Measurements from ENCODE around the gene MACROH2A1. TPM values are rescaled to one million over a fixed set of nuclear protein-coding genes. Genes with fewer than 3 reads are reported as not detected.

MACROH2A1 gene
- total RNA-seq, 4 donors from 2014 or later = 164 to 268 (median 170) TPM

DNA sequence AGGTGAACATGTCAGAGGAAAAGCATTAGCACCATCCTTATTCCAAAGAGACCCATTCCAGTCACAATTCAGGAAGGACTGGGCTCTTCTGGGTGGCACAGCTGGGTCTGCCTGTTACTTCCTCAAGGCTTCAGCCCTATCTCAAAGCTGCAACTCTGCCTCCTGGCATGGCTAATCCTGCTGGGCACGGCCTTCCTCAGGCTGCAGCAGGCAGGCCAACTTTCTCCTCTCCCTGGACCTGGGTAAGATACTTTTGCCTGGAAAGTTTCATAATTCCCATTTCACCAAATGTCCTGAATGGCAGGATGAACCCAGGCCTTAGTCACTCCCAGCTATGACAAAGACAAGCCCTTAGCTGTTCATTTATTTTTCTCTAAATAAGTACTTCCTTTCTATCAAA lies 50.1 kb downstream of the MACROH2A1 start:
- Histone ChIP-seq H3K4me3 (no peak overlapping the region), H3K9me3 (no peaks in the 10 kb centered on the region), H3K27ac (no peak overlapping the region), H3K27me3 (no peaks in the 10 kb centered on the region), H3K36me3 (peaks cover 0 to 74% (median 0%) of the 10 kb centered on the region in 3 donors), H3K4me1 (peaks cover 0 to 19% (median 5%) of the 10 kb centered on the region in 4 donors)
- DNase-seq (ENCODE audit: low spot score in 2 of 2) = no peak
- WGBS, 2 donors = 92% methylated on average over 1 of the region's 1 CpG
- TF ChIP-seq CTCF (IDR thresholded peaks at IDR 0.05) = no peak
- no peak for TF ChIP-seq EP300 (IDR thresholded peaks at IDR 0.05)
- no peak for TF ChIP-seq POLR2A (IDR thresholded peaks at IDR 0.05)

DNA sequence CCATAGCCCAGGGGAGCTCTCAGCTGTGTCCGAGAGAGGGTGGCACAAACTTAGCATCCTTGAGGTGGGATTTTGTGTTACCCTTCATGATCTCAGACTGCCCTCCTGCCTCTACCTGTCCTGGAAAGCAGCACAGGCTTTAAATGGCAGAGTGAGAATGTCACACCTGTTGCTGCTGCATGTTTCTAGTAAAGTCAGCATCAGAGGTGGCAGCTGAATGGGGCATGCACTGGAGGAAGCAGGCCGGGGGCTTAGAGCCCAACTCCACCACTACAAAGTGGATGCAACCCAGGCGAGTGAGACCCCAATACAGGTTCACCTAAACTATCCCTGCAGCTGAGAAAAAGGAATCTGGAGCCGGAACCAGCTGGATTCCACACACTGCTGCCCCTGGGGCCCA lies 51.6 kb downstream of the MACROH2A1 start:
- Histone ChIP-seq H3K27me3 (no peaks in the 10 kb centered on the region), H3K27ac (no peak overlapping the region), H3K4me3 (no peak overlapping the region), H3K4me1 (peaks cover 0 to 7% (median 1%) of the 10 kb centered on the region in 4 donors), H3K36me3 (peaks cover 0 to 82% (median 5%) of the 10 kb centered on the region in 3 donors), H3K9me3 (no peaks in the 10 kb centered on the region)
- 89 to 93% methylated on average over 4 of the region's 4 CpGs for WGBS, 2 donors
- no peak for TF ChIP-seq EP300 (IDR thresholded peaks at IDR 0.05)
- no peak for TF ChIP-seq POLR2A (IDR thresholded peaks at IDR 0.05)
- no peak for TF ChIP-seq CTCF (IDR thresholded peaks at IDR 0.05)
- DNase-seq (ENCODE audit: low spot score in 2 of 2) = no peak

DNA sequence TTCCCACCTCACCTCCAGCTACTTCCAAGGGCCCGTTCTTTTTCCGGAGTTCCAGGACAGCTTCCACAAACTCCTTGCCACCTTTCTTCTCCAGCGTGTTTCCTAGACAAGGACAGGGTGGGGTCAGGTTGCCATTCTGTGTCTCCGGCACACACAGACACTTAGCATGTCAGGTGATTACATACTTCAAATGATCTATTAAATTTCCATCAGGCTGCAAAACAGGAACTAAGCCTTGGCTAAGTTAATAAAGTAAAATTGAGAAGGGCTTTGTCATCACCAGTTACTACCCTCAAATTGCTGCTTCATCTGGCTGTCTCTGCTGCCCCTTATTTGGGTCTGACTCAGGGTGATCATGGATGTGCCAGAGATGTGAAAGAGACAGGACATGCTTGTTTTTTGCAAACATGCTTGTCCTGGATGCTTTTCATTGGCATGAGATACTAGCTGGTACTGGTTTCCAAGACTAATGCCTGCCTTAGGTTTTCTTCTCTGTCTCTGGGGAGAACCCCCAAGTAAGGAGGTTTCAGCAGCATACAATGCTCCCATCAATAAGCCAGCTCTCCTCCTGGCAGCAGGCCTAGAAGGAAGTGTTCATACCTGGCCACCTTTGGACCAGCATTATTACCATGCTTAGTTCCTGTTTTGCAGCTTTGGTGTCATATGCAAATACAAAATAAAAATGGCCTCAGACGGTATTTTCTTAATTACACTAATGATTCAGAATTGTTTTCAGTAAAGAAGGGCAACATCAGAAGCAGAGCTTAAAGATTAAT lies 52.9 kb downstream of the MACROH2A1 start:
- Histone ChIP-seq H3K9me3 (no peaks in the 10 kb centered on the region), H3K27me3 (no peaks in the 10 kb centered on the region), H3K4me1 (peaks cover 0 to 7% (median 1%) of the 10 kb centered on the region in 4 donors), H3K36me3 (peaks cover 0 to 94% (median 5%) of the 10 kb centered on the region in 3 donors), H3K4me3 (no peak overlapping the region), H3K27ac (no peak overlapping the region)
- TF ChIP-seq POLR2A (IDR thresholded peaks at IDR 0.05) (no peak), EP300 (IDR thresholded peaks at IDR 0.05) (no peak), CTCF (IDR thresholded peaks at IDR 0.05) (no peak)
- WGBS, 2 donors = 92 to 95% methylated on average over 5 of the region's 5 CpGs
- no peak for DNase-seq (ENCODE audit: low spot score in 2 of 2)

GRCh38 chr5:135344349-135344748 lies 54.7 kb downstream of the MACROH2A1 start:
- no peak overlapping the region for H3K27ac ChIP-seq
- H3K9me3 ChIP-seq = no peaks in the 10 kb centered on the region
- H3K36me3 ChIP-seq = peaks cover 0 to 95% (median 10%) of the 10 kb centered on the region in 3 donors
- no peak overlapping the region for H3K4me3 ChIP-seq
- peaks cover 0 to 4% (median 1%) of the 10 kb centered on the region in 4 donors for H3K4me1 ChIP-seq
- 77 to 80% methylated on average over 3 of the region's 3 CpGs for WGBS, 2 donors
- no peaks in the 10 kb centered on the region for H3K27me3 ChIP-seq
- DNase-seq (ENCODE audit: low spot score in 2 of 2) = no peak
- TF ChIP-seq POLR2A (IDR thresholded peaks at IDR 0.05) (no peak), CTCF (IDR thresholded peaks at IDR 0.05) (no peak), EP300 (IDR thresholded peaks at IDR 0.05) (no peak)

DNA sequence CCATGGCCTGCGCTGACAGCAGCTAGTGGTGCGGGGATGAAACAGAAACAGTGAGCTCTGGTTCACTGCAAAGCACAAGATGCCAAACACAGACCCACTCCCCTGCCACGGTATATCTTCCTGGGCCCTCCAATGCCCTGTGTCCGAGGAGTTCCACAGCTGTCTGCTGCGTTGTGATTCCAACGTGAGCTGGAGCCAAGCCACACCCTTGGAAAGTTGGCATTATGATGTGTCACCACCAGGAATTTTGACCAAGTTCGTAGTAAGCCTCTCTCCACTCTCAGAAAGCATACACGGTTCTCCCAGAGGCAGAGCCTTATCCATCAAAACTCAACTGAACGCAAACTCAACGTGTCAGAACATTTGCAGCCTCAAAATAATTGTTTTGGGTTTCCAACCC lies 55.6 kb downstream of the MACROH2A1 start:
- Histone ChIP-seq H3K36me3 (peaks cover 0 to 95% (median 19%) of the 10 kb centered on the region in 3 donors), H3K4me1 (peaks cover 0 to 2% (median 0%) of the 10 kb centered on the region in 4 donors), H3K9me3 (no peaks in the 10 kb centered on the region), H3K27ac (no peak overlapping the region), H3K27me3 (no peaks in the 10 kb centered on the region), H3K4me3 (no peak overlapping the region)
- DNase-seq (ENCODE audit: low spot score in 2 of 2) = no peak
- 82 to 86% methylated on average over 10 of the region's 10 CpGs for WGBS, 2 donors
- TF ChIP-seq EP300 (IDR thresholded peaks at IDR 0.05) = no peak
- no peak for TF ChIP-seq POLR2A (IDR thresholded peaks at IDR 0.05)
- TF ChIP-seq CTCF (IDR thresholded peaks at IDR 0.05) = no peak
